HEK293 (cell line): ENCODE measurements around the gene NRN1L.

Experiments
- CTCF ChIA-PET: fragments of 350-600 bp; formaldehyde crosslinking; extraction: SDS; loops from one replicate; lab custom pipeline; 2021; ENCODE audit warnings: antibody characterized with exemption; lab: Yijun Ruan, JAX
- POLR2A ChIA-PET: fragments of 300-600 bp; formaldehyde crosslinking; extraction: SDS; loops from one replicate; lab custom pipeline; 2020; ENCODE audit warnings: antibody characterized with exemption, inconsistent platforms; lab: Yijun Ruan, JAX
- H3K27ac ChIP-seq: fragments of 200-500 bp; sonication (Bioruptor generic); 2 replicates; pipeline ENCODE4 v1.5.1; 2014; ENCODE audit warnings: low read depth, low read length, control low read depth, inconsistent platforms; ENCODE audit errors: extremely low read depth
- H3K36me3 ChIP-seq, 2 experiments: fragments of 200-500 bp in 1 of 2; sonication (Bioruptor generic) in 1 of 2; 1 replicate in 1 of 2; 2 replicates in 1 of 2; pipeline ENCODE4 v1.5.1; 2014 to 2017; ENCODE audit warnings: inconsistent platforms in 2 of 2, low read length in 2 of 2; ENCODE audit not compliant: control insufficient read depth in 2 of 2, insufficient read depth in 1 of 2
- H3K4me1 ChIP-seq: fragments of 200-500 bp; sonication (Bioruptor generic); 2 replicates; pipeline ENCODE4 v1.5.1; 2014; ENCODE audit warnings: mild to moderate bottlenecking, low read length, inconsistent platforms; ENCODE audit not compliant: control insufficient read depth, insufficient read depth
- H3K4me3 ChIP-seq: 2 replicates; pipeline ENCODE4 v1.5.1; 2011; ENCODE audit warnings: low read depth, mild to moderate bottlenecking, control low read depth, low read length, moderate library complexity
- H3K9me3 ChIP-seq: fragments of 200-500 bp; sonication (Bioruptor generic); 2 replicates; pipeline ENCODE4 v1.5.1; 2014; ENCODE audit warnings: low read depth, low read length, inconsistent platforms; ENCODE audit not compliant: control insufficient read depth, insufficient read depth
- HOXD13 ChIP-seq: sonication (generic); formaldehyde crosslinking; IDR thresholded peaks from 2 replicates; pipeline ENCODE4 v1.8.0; 2022; ENCODE audit warnings: missing genetic modification reagents, borderline replicate concordance
- MEIS1 ChIP-seq: sonication (generic); formaldehyde crosslinking; IDR thresholded peaks from 2 replicates; pipeline ENCODE4 v1.8.1; 2022; ENCODE audit warnings: missing genetic modification reagents, mild to moderate bottlenecking, borderline replicate concordance
- YY1 ChIP-seq: fragments of 450-650 bp; formaldehyde crosslinking; IDR thresholded peaks from 2 replicates; pipeline ENCODE4 v1.5.1; 2018; ENCODE audit warnings: missing biosample characterization, missing genetic modification characterization
- ZBTB7A ChIP-seq: fragments of 450-650 bp; formaldehyde crosslinking; IDR thresholded peaks from 2 replicates; pipeline ENCODE4 v1.5.1; 2016; ENCODE audit warnings: low read depth, missing biosample characterization, missing genetic modification characterization
- ZFHX2 ChIP-seq: fragments of 450-650 bp; formaldehyde crosslinking; conservative IDR thresholded peaks from 2 replicates; pipeline ENCODE4 v1.5.1; 2016; ENCODE audit warnings: missing biosample characterization, missing genetic modification characterization
- ZNF114 ChIP-seq: fragments of 450-650 bp; formaldehyde crosslinking; IDR thresholded peaks from 2 replicates; pipeline ENCODE4 v1.5.0; 2017; ENCODE audit warnings: missing biosample characterization, missing genetic modification characterization
- ZNF132 ChIP-seq: fragments of 450-650 bp; formaldehyde crosslinking; IDR thresholded peaks from 2 replicates; pipeline ENCODE4 v1.5.1; 2017; ENCODE audit warnings: missing biosample characterization, missing genetic modification characterization, borderline replicate concordance
- ZNF214 ChIP-seq: fragments of 450-650 bp; formaldehyde crosslinking; IDR thresholded peaks from 2 replicates; pipeline ENCODE4 v1.5.1; 2017; ENCODE audit warnings: missing biosample characterization, mild to moderate bottlenecking, missing genetic modification characterization, borderline replicate concordance
- ZNF221 ChIP-seq: fragments of 450-650 bp; formaldehyde crosslinking; IDR thresholded peaks from 2 replicates; pipeline ENCODE4 v1.5.1; 2017; ENCODE audit warnings: missing biosample characterization, missing genetic modification characterization, borderline replicate concordance
- ZNF239 ChIP-seq: fragments of 450-650 bp; formaldehyde crosslinking; IDR thresholded peaks from 2 replicates; pipeline ENCODE4 v1.5.1; 2016; ENCODE audit warnings: missing biosample characterization, missing genetic modification characterization
- ZNF302 ChIP-seq: fragments of 450-650 bp; formaldehyde crosslinking; IDR thresholded peaks from 2 replicates; pipeline ENCODE4 v1.5.1; 2016; ENCODE audit warnings: missing biosample characterization, missing genetic modification characterization, low read depth
- ZNF335 ChIP-seq: fragments of 450-650 bp; formaldehyde crosslinking; conservative IDR thresholded peaks from 2 replicates; pipeline ENCODE4 v1.5.1; 2016; ENCODE audit warnings: missing biosample characterization, missing genetic modification characterization
- ZNF391 ChIP-seq: fragments of 450-650 bp; formaldehyde crosslinking; IDR thresholded peaks from 2 replicates; pipeline ENCODE4 v1.5.1; 2016; ENCODE audit warnings: low read depth, missing biosample characterization, missing genetic modification characterization, borderline replicate concordance
- ZNF501 ChIP-seq: fragments of 450-650 bp; formaldehyde crosslinking; IDR thresholded peaks from 2 replicates; pipeline ENCODE4 v1.5.1; 2016; ENCODE audit warnings: missing biosample characterization, missing genetic modification characterization
- ZNF548 ChIP-seq: fragments of 450-650 bp; formaldehyde crosslinking; IDR thresholded peaks from 2 replicates; pipeline ENCODE4 v1.5.1; 2016; ENCODE audit warnings: missing biosample characterization, missing genetic modification characterization
- ZNF610 ChIP-seq: fragments of 450-650 bp; formaldehyde crosslinking; IDR thresholded peaks from 2 replicates; pipeline ENCODE4 v1.5.1; 2016; ENCODE audit warnings: missing biosample characterization, missing genetic modification characterization, borderline replicate concordance
- ZNF624 ChIP-seq: fragments of 450-650 bp; formaldehyde crosslinking; IDR thresholded peaks from 2 replicates; pipeline ENCODE4 v1.5.1; 2017; ENCODE audit warnings: missing biosample characterization, missing genetic modification characterization
- ZNF629 ChIP-seq: fragments of 450-650 bp; formaldehyde crosslinking; IDR thresholded peaks from 2 replicates; pipeline ENCODE4 v1.5.1; 2017; ENCODE audit warnings: missing biosample characterization, missing genetic modification characterization
- TF ChIP-seq, protein P1 (sequence below): fragments of 450-650 bp; formaldehyde crosslinking; conservative IDR thresholded peaks from 2 replicates; pipeline ENCODE4 v1.5.1; 2016; ENCODE audit warnings: low read depth, missing biosample characterization, missing genetic modification characterization
- TF ChIP-seq, protein P2 (sequence below): fragments of 450-650 bp; formaldehyde crosslinking; IDR thresholded peaks from 2 replicates; pipeline ENCODE4 v1.5.1; 2016; ENCODE audit warnings: missing biosample characterization, missing genetic modification characterization
- TF ChIP-seq, protein P3 (sequence below): fragments of 450-650 bp; formaldehyde crosslinking; IDR thresholded peaks from 2 replicates; pipeline ENCODE4 v1.5.1; 2017; ENCODE audit warnings: missing biosample characterization, mild to moderate bottlenecking, missing genetic modification characterization, moderate library complexity

Gene NRN1L

DNA sequence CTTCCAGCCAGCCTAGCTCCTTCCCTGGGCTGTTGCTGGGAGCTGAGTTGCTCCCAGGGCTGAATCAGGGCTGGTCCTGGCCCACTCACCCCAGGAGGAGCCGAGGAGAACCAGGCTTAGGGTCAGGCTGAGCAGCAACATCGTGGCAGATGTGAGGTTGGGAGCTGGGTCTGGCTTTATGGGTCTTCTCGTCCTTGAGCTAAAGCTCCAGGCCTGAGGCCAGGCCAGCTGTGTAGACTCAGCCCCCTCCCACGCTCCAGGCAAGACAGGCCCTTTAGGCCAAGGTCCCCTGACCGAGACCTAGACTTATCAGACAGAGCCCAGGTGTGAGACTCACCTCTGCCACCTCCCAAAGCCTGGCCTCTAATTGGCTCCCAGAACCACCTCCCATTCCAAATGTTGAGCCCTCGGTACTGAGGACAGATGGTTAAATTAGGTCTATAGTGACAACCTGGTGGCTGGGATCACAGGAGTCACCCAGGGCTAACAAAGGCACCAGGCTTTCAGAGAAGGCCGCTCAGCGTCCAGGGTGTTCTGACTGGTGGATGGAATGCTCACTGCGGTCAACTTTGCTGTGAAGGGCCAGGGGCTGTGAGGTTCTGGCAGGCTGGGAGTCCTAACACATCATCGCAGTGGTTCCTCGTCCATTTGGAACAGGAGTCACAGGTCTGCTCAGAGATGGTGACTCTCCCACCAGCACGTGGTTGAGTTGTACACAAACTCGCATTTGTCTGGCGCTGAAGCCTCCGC is 47.2 kb downstream of the NRN1L start, which contains the start of gene CTRL:
Gene CTRL (minus strand): TSS at position 151 of the 750 bp plus-strand sequence. CDS start 10 bp downstream, at position 141.
- Histone ChIP-seq H3K36me3 (peaks cover 0 to 47% of the 10 kb centered on the region in 2 experiments; a peak in 2 of 3 replicates), H3K4me3 (no peak within 1 kb of the TSS), H3K9me3 (no peaks in the 10 kb centered on the region), H3K4me1 (no peaks in the 10 kb centered on the region), H3K27ac (no peak within 1 kb of the TSS)
- TF ChIP-seq ZNF132, result no peak
- TF ChIP-seq ZFHX2 (tag by site-specific recombination), result no peak
- no peak for TF ChIP-seq ZNF548 (tag by site-specific recombination)
- TF ChIP-seq ZNF624 (tag by site-specific recombination), result no peak
- TF ChIP-seq ZNF391, result no peak
- TF ChIP-seq, protein P1, sequence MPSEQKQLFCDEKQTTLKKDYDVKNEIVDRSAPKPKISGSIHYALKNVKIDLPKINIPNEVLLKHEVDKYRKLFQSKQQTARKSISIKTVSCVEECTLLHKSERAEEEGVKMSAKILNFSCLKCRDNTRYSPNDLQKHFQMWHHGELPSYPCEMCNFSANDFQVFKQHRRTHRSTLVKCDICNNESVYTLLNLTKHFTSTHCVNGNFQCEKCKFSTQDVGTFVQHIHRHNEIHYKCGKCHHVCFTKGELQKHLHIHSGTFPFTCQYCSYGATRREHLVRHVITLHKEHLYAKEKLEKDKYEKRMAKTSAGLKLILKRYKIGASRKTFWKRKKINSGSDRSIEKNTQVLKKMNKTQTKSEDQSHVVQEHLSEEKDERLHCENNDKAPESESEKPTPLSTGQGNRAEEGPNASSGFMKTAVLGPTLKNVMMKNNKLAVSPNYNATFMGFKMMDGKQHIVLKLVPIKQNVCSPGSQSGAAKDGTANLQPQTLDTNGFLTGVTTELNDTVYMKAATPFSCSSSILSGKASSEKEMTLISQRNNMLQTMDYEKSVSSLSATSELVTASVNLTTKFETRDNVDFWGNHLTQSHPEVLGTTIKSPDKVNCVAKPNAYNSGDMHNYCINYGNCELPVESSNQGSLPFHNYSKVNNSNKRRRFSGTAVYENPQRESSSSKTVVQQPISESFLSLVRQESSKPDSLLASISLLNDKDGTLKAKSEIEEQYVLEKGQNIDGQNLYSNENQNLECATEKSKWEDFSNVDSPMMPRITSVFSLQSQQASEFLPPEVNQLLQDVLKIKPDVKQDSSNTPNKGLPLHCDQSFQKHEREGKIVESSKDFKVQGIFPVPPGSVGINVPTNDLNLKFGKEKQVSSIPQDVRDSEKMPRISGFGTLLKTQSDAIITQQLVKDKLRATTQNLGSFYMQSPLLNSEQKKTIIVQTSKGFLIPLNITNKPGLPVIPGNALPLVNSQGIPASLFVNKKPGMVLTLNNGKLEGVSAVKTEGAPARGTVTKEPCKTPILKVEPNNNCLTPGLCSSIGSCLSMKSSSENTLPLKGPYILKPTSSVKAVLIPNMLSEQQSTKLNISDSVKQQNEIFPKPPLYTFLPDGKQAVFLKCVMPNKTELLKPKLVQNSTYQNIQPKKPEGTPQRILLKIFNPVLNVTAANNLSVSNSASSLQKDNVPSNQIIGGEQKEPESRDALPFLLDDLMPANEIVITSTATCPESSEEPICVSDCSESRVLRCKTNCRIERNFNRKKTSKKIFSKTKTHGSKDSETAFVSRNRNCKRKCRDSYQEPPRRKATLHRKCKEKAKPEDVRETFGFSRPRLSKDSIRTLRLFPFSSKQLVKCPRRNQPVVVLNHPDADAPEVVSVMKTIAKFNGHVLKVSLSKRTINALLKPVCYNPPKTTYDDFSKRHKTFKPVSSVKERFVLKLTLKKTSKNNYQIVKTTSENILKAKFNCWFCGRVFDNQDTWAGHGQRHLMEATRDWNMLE (tag by site-specific recombination), result no peak
- no peak for TF ChIP-seq YY1 (tag by site-specific recombination)
- CTCF ChIA-PET, result interaction anchor here (0.5 to 1.5 kb wide), 5 partner anchors 10 to 445 kb away, joined by 3 to 7 read pairs (median 3); no protein-coding TSS in a partner anchor
- POLR2A ChIA-PET, result interaction anchor here (0.6 to 0.9 kb wide), 2 partner anchors 50 to 125 kb away, joined by 3 read pairs; partner anchors contain the start of genes RANBP10 and TSNAXIP1

DNA sequence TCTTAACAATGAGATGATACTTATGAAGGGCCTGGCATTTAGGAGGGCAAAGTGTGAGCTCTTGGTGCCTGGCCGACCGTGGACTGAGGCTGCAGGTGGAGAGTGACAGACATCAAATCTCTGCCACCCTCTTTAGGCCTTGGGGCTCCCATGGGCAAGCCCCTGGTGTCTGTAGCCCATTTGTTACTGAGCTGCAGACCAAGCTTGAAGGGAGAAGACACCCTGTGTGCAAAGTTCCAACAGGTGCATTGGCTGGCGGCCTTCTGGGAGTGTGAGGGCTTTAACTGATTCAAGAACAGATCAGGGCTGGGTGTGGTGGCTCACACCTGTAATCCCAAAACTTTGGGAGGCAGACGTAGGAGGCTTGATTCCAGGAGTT is 47.8 kb downstream of the NRN1L start:
- CTCF ChIA-PET, result interaction anchor here (0.5 to 2.6 kb wide), 8 partner anchors 10 to 445 kb away, joined by 3 to 11 read pairs (median 4); no protein-coding TSS in a partner anchor
- Histone ChIP-seq H3K9me3 (no peaks in the 10 kb centered on the region), H3K4me1 (no peaks in the 10 kb centered on the region), H3K4me3 (no peak overlapping the region)
- TF ChIP-seq ZNF610 (no peak), ZNF221 (no peak), ZNF501 (tag by site-specific recombination) (no peak), ZNF114 (tag by site-specific recombination) (no peak), ZNF239 (tag by site-specific recombination) (no peak), ZNF302 (tag by site-specific recombination) (no peak), HOXD13 (no peak), ZNF335 (tag by site-specific recombination) (no peak), MEIS1 (CRISPR knock-in tag) (no peak), ZNF132 (no peak), ZNF629 (tag by site-specific recombination) (no peak), ZBTB7A (tag by site-specific recombination) (no peak), ZNF214 (tag by site-specific recombination) (no peak)
- TF ChIP-seq, protein P2, sequence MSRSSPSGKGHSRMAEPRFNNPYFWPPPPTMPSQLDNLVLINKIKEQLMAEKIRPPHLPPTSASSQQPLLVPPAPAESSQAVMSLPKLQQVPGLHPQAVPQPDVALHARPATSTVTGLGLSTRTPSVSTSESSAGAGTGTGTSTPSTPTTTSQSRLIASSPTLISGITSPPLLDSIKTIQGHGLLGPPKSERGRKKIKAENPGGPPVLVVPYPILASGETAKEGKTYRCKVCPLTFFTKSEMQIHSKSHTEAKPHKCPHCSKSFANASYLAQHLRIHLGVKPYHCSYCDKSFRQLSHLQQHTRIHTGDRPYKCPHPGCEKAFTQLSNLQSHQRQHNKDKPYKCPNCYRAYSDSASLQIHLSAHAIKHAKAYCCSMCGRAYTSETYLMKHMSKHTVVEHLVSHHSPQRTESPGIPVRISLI, result no peak
- TF ChIP-seq, protein P3, sequence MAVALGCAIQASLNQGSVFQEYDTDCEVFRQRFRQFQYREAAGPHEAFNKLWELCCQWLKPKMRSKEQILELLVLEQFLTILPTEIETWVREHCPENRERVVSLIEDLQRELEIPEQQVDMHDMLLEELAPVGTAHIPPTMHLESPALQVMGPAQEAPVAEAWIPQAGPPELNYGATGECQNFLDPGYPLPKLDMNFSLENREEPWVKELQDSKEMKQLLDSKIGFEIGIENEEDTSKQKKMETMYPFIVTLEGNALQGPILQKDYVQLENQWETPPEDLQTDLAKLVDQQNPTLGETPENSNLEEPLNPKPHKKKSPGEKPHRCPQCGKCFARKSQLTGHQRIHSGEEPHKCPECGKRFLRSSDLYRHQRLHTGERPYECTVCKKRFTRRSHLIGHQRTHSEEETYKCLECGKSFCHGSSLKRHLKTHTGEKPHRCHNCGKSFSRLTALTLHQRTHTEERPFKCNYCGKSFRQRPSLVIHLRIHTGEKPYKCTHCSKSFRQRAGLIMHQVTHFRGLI (tag by site-specific recombination), result no peak
- TF ChIP-seq, all 188 proteins: peak for 0
- H3K36me3 ChIP-seq, result peaks cover 0 to 42% of the 10 kb centered on the region in 2 experiments; a peak in 2 of 3 replicates
- POLR2A ChIA-PET, result interaction anchor here (0.9 kb wide), 1 partner anchor 126 kb away, joined by 3 read pairs; the partner anchor contains the start of genes RANBP10 and TSNAXIP1
- H3K27ac ChIP-seq, result no peak overlapping the region
